Prostate gland (tissue), 2 donors: ENCODE results near the gene IER2.

ENCODE experiments used
- CTCF ChIP-seq, 4 experiments: fragments of 200-600 bp in 2 of 4; fragments of 450-650 bp in 2 of 4; sonication (generic) in 2 of 4; IDR thresholded peaks; 1 replicate in 3 of 4; 2 replicates in 1 of 4; pipeline ENCODE4 v1.5.1; 2016 to 2019; ENCODE audit warnings: antibody characterized with exemption in 4 of 4, mild to moderate bottlenecking in 2 of 4, moderate library complexity in 2 of 4
- POLR2A ChIP-seq: fragments of 450-650 bp; IDR thresholded peaks from one replicate; pipeline ENCODE4 v1.6.1; 2016; ENCODE audit warnings: antibody characterized with exemption, mild to moderate bottlenecking
- POLR2AphosphoS5 ChIP-seq: sonication (generic); formaldehyde crosslinking; IDR thresholded peaks from one replicate; pipeline ENCODE4 v1.6.1; 2017; ENCODE audit warnings: antibody characterized with exemption

- no peak for TF ChIP-seq CTCF (IDR thresholded peaks at IDR 0.05)
- no peak for TF ChIP-seq POLR2A
- peak; percentile 25 for TF ChIP-seq POLR2AphosphoS5
Measured at GRCh38 chr19:13102666-13103580, 47.3 kb upstream of the IER2 start, which contains the start of gene LYL1.
